Measurements from ENCODE around the gene FCHSD2. TPM values are rescaled to one million over a fixed set of nuclear protein-coding genes. Genes with fewer than 3 reads are reported as not detected.

Gene FCHSD2
- total RNA-seq, 1 donor from 2014 or later: 19.7 TPM

GRCh38 chr11:73167363-73167954 is 25.3 kb upstream of the FCHSD2 start:
- TF ChIP-seq CTCF (IDR thresholded peaks at IDR 0.05; ENCODE audit: partially characterized antibody, unreplicated experiment): no peak
- H3K27me3 Mint-ChIP-seq (ENCODE audit: unreplicated experiment): peaks cover 5% of the 10 kb centered on the region

GRCh38 chr11:73164803-73165540 is 22.9 kb upstream of the FCHSD2 start:
- TF ChIP-seq CTCF (IDR thresholded peaks at IDR 0.05; ENCODE audit: partially characterized antibody, unreplicated experiment): no peak
- Mint-ChIP-seq H3K9me3 (ENCODE audit: unreplicated experiment) (peaks cover 4% of the 10 kb centered on the region), H3K27ac (ENCODE audit: unreplicated experiment) (no peak overlapping the region), H3K36me3 (ENCODE audit: unreplicated experiment) (no peaks in the 10 kb centered on the region), H3K27me3 (ENCODE audit: unreplicated experiment) (peaks cover 8% of the 10 kb centered on the region), H3K4me1 (ENCODE audit: low read depth, unreplicated experiment) (peaks cover 5% of the 10 kb centered on the region), H3K4me3 (ENCODE audit: unreplicated experiment) (no peak overlapping the region)
- no peak for DNase-seq

More at GRCh38 chr11:73167363-73167954, 25.3 kb upstream of the FCHSD2 start:
- Mint-ChIP-seq H3K4me3 (ENCODE audit: unreplicated experiment) (no peak overlapping the region), H3K9me3 (ENCODE audit: unreplicated experiment) (peaks cover 4% of the 10 kb centered on the region), H3K4me1 (ENCODE audit: low read depth, unreplicated experiment) (peaks cover 8% of the 10 kb centered on the region), H3K27ac (ENCODE audit: unreplicated experiment) (no peak overlapping the region), H3K36me3 (ENCODE audit: unreplicated experiment) (no peaks in the 10 kb centered on the region)
- DNase-seq: no peak

GRCh38 chr11:73163638-73164174 is 21.6 kb upstream of the FCHSD2 start:
- Mint-ChIP-seq H3K9me3 (ENCODE audit: unreplicated experiment) (no peaks in the 10 kb centered on the region), H3K27me3 (ENCODE audit: unreplicated experiment) (peaks cover 10% of the 10 kb centered on the region), H3K36me3 (ENCODE audit: unreplicated experiment) (no peaks in the 10 kb centered on the region), H3K27ac (ENCODE audit: unreplicated experiment) (no peak overlapping the region), H3K4me1 (ENCODE audit: low read depth, unreplicated experiment) (no peaks in the 10 kb centered on the region), H3K4me3 (ENCODE audit: unreplicated experiment) (no peak overlapping the region)
- no peak for TF ChIP-seq CTCF (IDR thresholded peaks at IDR 0.05; ENCODE audit: partially characterized antibody, unreplicated experiment)
- no peak for DNase-seq

GRCh38 chr11:73162196-73162740 is 20.1 kb upstream of the FCHSD2 start:
- no peak overlapping the region for H3K4me3 Mint-ChIP-seq (ENCODE audit: unreplicated experiment)
- no peak overlapping the region for H3K27ac Mint-ChIP-seq (ENCODE audit: unreplicated experiment)
- H3K27me3 Mint-ChIP-seq (ENCODE audit: unreplicated experiment): peaks cover 12% of the 10 kb centered on the region
- H3K9me3 Mint-ChIP-seq (ENCODE audit: unreplicated experiment): no peaks in the 10 kb centered on the region
- no peak for DNase-seq
- no peak for TF ChIP-seq CTCF (IDR thresholded peaks at IDR 0.05; ENCODE audit: partially characterized antibody, unreplicated experiment)
- H3K36me3 Mint-ChIP-seq (ENCODE audit: unreplicated experiment): no peaks in the 10 kb centered on the region
- peaks cover 5% of the 10 kb centered on the region for H3K4me1 Mint-ChIP-seq (ENCODE audit: low read depth, unreplicated experiment)
